Measurements from ENCODE around the gene KRI1.

GRCh38 chr19:10519421-10519820 is 46.4 kb downstream of the KRI1 start:
- TF ChIP-seq, protein P1, sequence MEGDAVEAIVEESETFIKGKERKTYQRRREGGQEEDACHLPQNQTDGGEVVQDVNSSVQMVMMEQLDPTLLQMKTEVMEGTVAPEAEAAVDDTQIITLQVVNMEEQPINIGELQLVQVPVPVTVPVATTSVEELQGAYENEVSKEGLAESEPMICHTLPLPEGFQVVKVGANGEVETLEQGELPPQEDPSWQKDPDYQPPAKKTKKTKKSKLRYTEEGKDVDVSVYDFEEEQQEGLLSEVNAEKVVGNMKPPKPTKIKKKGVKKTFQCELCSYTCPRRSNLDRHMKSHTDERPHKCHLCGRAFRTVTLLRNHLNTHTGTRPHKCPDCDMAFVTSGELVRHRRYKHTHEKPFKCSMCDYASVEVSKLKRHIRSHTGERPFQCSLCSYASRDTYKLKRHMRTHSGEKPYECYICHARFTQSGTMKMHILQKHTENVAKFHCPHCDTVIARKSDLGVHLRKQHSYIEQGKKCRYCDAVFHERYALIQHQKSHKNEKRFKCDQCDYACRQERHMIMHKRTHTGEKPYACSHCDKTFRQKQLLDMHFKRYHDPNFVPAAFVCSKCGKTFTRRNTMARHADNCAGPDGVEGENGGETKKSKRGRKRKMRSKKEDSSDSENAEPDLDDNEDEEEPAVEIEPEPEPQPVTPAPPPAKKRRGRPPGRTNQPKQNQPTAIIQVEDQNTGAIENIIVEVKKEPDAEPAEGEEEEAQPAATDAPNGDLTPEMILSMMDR (IDR thresholded peaks at IDR 0.05 in 4 of 5, conservative IDR thresholded peaks at IDR 0.05 in 1 of 5), result no peak
- TF ChIP-seq POLR2A (IDR thresholded peaks at IDR 0.05), result no peak

Measured in gastrocnemius medialis (tissue), 4 donors.